KBM-7 (cell line): ENCODE data around the gene ENHO.
A peak's percentile ranks its signal among the peaks of the same experiment; 100 is the strongest.

Experiments
- DNase-seq: peaks from one replicate; pipeline ENCODE4 v3.0.0-alpha.2; 2015
- in situ Hi-C: fragments of 300-500 bp; cut with MboI; formaldehyde crosslinking; loops from 2 replicates; pipeline ENCODE4 v1.14.3; 2020; ENCODE audit warnings: low sequenced_read_pairs, low pct_unique_long_range_greater_than_20kb, mixed read lengths

ENHO gene

GRCh38 chr9:34557426-34558321 is 34.9 kb upstream of the ENHO start:
- in situ Hi-C loops = no loop called here

DNA sequence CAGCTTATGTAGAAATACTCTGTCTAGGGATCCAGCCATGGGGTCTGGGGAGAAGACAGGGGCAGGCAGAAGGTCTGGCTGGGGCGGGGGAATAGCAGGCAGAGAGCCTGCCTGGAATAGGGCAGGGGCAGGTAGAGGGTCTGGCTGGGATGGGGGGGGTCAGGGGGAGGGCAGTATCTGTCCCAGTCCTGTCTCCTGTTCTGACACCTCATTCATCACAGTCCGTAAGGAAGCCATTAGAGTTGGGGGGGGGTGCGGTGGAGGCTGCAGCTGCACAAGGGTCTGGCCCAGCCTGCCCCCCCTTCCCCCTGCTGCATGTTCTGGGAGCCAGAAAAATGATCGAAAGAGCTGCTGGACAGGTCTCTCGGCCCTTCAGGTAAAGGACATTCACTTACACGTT is 34.2 kb upstream of the ENHO start:
- DNase-seq = no peak
- in situ Hi-C loops = no loop called here

More at GRCh38 chr9:34557426-34558321, 34.9 kb upstream of the ENHO start:
- no peak for DNase-seq

GRCh38 chr9:34555936-34556525 is 33.2 kb upstream of the ENHO start:
- in situ Hi-C loops = no loop called here
- DNase-seq = no peak

DNA sequence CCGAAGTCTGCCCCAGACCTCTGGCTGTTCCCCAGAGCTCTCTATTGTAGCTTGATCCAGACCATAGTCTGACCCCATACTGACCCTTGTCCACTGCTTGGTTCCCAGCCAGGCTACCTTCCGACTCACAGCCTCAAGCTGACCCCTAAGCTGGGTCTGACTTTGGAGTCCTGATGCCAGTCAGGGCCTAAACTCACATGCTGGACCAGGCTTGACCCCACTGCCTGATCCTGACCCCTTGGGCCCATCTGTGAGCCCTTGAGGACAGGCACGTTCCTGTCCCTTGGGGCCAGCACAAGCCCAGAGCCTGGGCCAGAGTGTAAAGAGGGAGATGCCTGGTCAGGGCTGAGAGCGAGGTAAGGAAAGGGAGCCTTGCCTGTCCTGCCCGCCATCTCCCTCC is 32.7 kb upstream of the ENHO start:
- in situ Hi-C loops = no loop called here
- DNase-seq = no peak

- in situ Hi-C loops = no loop called here
- DNase-seq = no peak
These were observed 32.2 kb upstream of the ENHO start for GRCh38 chr9:34555002-34555348.

DNA sequence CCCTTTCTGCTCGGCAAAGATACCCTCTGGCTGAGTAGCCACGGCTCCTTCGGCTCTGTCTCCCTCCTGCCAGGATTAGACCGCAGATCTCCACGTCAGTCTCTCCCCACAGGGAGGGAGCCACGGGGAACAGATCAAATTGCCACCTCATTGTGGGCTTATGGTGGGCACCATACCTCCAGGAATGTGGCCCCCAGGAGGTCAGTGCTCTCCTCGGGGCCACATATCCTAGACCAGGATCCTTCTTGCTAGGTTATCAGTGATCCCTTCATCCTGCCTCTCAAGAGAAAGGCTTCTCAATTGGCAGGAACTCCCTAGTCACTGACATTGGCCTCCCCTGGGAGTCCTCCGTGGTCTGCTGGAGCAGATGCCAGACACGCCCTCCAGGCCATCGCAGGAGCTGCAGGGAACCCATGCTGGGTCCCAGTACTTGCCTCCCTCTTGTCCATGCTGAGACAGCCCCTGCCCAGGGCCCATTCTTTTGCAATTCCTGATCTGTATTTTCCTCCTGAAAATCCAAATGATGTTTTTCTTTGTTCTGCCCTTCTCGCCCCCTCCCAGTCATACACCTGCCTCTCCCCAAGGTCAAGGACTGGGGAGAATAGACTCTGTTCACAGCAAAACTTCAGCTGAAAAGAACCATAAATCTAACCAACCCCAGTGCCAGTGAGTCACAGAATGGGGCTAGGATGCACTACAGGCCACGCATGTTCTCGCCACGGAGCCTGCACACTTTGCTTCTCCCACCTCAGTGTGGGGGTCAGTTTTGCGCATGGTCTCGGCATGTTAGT is 31.6 kb upstream of the ENHO start:
- in situ Hi-C loops = no loop called here

DNA sequence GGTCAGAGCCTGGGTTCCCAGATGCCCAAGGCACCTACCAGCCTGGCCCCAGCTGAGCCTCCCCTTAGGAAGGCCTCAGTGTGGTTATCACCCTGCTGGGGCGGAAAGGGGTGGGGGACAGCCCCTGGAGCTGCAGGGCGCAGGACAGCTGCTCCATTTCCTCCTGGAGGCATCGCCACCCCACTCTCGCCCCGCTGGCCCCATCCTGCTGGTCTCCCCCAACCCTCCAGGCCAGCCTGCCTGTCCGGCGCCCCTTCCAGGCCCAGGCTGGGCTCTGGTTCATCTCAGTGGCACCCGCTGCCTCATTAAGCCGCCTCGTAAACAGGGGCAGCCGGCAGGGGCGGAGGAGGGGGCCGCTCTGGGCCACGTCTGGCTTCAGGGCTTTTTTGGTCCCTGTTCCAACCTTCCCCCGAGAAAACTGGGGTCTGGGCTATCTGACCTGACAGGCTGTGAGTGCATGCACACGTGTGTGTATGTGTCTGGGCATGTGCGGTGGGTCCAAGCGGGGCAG is 30.8 kb upstream of the ENHO start:
- in situ Hi-C loops = no loop called here
- DNase-seq = no peak

More for the DNA sequence above, 31.6 kb upstream of the ENHO start:
- DNase-seq = no peak

DNA sequence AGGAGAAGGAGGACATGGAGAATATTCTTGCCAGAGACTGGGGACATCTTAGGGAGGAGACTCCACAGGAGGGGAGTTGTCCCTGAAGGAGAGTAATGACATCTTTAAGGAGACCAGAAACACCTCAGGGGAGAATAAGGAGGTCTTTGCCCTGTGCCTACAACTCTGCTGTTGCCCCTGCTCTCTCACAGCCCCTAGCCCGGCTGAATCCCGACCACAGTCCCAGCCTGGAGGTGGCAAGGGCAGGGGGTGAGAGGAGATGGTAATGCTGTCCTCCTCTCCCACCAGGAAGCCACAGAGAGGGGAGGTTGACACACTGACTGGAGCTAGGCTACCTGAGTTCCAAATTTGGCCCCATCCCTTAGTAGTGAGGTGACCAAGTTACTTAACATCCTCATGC is 30.2 kb upstream of the ENHO start:
- in situ Hi-C loops = no loop called here
- no peak for DNase-seq

DNA sequence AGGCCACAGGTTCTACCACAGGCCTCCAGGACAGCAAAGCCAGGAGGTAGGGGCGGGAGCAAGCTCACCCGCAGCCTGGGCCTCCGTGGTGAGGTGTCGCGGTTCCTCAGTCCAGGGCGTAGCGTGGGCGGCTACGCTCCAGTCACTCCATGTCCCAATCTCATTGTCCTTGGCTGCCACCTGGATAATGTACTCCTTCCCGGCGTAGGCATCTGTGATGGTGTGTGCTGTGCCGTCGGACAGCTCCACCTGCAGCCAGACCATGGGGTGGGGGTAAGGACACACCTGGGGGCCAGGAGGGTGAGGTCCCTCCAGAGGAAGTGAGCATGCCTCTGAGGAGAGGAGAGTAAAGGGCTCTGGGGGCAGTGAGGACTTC is 29.8 kb upstream of the ENHO start:
- in situ Hi-C loops = no loop called here
- no peak for DNase-seq

DNA sequence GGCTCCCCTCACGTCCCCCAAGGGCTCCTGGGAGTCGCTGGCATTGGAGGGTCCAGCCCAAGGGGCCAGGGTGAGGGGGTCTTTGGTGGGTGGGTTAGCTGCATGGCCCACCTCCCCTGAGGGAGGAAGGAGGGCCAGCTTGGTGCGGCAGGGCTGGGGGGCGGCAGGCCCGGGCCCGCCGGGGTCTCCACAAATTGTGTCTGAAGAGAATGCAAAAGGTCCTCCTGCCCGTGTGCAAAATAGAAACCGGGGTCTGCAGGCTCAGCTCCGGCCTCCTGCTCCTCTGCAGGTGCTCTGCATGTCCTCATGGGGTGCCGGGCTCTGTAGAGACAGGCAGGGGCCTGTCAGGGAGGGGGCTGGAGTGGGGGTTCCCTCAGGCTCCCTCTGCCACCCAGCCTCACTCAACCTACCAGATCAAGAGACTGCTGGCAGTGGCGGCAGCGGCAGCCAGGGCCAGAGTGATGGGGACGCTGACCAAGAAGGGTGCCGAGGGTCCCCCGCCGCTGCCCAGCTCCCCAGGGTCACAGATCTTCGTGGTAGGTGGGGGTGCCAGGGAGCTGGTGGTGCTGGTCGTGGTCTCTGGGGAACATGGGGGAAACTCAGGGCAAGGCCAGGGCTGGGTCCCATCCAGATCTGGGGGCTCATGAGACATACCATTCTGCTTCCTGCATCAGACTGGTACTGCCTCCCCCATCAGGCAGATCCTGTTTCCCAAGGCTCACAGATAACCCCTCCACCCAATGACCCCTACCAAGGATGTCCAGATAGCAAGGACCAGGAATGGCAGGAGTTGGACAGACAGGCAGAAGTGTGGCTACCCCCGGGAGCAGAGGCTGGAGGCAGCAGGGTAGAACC is 29.2 kb upstream of the ENHO start:
- DNase-seq = no peak
- in situ Hi-C loops = no loop called here

DNA sequence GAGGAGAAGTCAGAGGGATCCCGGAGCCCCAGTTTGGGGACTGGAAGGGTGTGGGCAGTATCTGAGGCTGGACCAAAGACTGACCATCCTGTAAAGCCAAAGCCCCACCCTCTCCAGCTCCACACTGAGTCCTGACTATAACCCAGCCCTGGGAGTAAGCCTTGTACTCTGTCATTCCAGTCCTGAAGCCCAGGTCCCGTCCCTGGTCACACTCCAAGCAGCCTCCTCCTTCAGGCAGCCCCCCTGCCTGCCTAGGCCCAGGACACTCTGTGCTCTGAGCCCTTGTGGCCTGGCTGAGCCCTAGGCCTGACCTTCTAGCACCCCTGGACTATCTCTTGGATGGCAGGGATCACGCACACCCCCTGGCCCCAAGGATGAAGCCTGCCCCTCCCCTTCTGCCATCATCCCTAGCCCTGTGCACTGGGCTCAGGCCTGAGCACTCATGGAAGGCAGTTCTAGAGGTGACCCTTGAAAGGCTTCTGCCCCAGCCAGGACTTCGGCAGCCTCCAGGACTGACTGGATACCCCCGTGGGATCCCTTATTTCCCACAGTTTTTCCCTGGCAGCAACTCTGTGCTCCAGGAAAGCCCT is 28.0 kb upstream of the ENHO start:
- in situ Hi-C loops = no loop called here
- no peak for DNase-seq

DNA sequence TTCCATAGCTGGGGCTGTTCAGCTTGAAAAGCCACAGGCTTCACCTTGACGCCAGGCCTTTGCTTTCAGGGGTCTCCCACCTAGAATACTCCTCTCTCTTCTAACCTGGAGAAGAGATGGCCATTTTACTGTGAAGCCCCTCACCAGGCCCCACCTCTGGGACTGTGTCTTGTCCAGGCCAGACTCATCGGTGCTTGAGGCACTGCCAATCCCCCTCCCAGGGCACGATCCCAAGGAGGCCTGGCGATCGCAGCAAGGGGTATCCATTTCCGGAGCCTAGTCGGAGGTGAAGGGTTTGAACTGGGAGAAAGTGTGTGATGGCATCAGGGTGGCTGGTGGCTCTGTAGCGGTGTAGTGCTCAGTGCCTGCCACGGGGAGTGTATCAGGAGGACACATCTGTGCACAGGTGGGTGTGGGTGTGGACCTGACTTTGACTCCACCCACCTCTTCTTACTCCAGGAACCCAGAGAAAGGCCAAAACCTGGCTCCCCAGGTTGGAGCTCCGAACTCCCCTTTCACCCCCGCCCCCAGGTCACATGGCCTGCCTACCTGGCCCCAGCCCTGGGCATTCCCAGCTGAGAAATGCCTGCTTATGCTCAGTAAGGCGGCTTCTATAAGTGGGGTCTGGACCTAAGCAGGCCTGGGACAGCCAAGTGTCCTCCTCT is 27.4 kb upstream of the ENHO start:
- in situ Hi-C loops = no loop called here
- no peak for DNase-seq

GRCh38 chr9:34549407-34549732 is 26.6 kb upstream of the ENHO start:
- DNase-seq = no peak
- in situ Hi-C loops = no loop called here

DNA sequence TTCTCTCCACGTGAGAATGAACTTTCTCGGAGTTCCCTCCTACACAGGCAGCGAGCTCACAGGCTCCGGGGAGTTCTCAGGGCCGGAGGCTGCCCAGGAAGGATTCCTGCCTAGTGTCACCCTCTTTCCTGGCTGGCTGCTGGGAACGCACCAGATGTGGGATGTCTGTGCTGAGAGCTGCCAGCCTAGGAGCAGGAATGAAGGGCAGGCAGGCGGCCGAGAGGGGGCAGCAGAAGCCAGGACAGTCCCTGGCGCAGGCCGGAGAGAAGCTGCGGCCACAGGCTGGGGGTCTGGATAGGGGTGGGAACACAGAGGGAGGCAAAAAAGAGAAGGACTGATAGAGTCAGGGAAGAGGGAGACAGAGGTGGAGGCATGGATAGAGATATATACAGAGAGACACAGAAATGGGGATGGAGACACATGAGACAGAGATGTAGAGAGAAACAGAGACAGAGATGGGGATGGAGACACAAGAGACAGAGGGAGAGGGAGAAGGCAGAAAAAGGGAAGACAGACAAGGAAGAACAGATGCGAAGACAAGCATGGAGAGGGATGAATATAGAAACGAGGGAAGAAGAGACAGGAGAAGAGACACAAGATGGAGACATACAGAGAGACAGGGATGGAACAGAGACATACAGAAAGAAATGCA is 25.3 kb upstream of the ENHO start:
- DNase-seq = peak; percentile 54
- in situ Hi-C loops = no loop called here

DNA sequence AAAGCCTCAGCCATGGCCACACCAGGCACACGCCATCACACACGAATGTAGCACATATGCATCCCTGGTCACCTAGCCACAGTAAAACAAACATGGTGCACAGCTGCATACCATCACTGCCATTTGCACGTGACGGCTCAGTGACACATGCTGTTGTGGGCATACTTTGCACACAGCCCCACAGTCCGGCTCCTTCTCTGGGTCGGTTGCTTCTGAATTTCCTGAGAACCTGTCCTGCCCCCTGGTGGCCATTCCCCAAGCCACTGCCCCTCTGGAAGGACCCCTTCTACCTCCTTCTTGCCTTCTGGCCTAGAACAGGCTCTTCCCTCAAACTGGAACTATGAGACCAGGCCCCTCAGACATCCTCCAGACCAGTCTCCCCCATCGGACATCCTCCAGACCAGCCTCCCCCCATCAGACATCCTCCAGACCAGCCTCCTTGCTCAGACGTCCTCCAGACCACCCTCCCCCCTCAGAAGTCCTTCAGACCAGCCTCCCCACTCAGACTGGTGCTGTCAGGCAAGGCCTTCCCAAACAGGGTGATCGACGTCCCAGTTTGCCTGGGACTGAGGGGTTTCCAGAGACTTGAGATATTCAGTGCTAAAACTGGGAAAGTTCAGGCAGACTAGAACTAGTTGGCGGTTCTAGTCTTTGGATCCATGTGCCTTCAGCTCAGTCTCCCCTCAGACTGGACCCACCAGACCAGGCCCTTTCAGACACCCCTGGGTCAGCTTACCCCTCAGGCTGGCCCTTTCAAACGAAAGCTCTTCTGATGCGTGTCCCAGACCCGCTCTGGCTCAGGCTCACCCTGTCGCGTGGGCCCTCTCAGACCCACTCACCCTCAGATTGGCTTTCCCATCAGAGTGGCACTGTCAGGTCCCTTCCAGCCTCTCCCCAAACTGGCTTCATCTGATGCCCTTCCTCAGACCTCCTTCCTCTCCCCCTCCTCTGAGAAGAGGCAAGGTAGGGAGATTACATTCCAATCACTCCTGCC is 24.3 kb upstream of the ENHO start:
- peak; percentile 79 for DNase-seq
- in situ Hi-C loops = no loop called here

DNA sequence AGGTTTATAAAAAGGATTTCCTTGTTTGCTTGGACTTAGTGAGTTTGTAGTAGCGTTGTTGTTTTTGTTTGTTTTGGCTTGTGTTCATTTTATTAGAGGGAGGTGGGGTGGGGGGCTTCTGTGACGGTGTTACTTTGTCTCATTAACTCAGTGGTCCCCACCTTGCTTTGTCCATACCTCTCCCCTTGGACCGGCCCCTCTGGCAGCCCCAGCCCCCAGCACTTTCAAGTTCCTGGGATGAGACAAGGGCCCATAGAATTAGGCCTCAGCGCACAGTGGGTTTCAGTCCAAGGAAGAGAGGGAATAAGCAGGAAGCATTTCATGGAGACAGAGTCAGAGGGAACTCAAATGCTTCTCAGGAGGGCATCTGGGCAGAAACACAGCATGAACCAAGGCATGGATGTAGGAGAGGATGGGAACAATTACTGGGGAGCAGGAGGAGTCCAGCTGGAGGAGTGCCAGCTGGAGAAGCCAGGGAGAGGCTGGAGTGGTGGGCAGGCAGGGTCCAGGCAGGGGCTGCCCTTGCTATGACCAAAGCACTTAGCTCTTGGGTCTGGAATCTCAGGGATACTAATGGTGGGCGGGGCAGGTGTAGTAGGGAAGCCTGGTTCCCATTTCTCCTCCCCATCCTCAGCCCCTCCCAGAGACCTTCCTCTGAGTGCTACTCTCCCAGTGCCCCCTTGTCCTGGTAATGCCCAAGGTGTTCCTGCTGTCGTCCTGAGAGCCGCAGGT is 23.5 kb upstream of the ENHO start:
- in situ Hi-C loops = no loop called here
- no peak for DNase-seq
